Chondrocyte (in vitro differentiated cells): Measurements from ENCODE around the gene SMPDL3A. TPM values are rescaled to one million over a fixed set of nuclear protein-coding genes. Genes with fewer than 3 reads are reported as not detected.

Source experiments
- DNase-seq: peaks from one replicate; pipeline ENCODE4 v3.0.0; 2021; ENCODE audit warnings: mixed read lengths, low spot score
- H3K27ac Mint-ChIP-seq: one replicate; pipeline ENCODE4 v1.8.0; 2021; ENCODE audit warnings: mild to moderate bottlenecking, moderate library complexity, mixed read lengths; ENCODE audit not compliant: unreplicated experiment
- H3K27me3 Mint-ChIP-seq: 2 replicates; pipeline ENCODE4 v1.8.0; 2021; ENCODE audit warnings: low read depth, mixed read lengths
- H3K36me3 Mint-ChIP-seq: 2 replicates; pipeline ENCODE4 v1.8.0; 2021; ENCODE audit warnings: low read depth, mixed read lengths
- H3K4me1 Mint-ChIP-seq: 2 replicates; pipeline ENCODE4 v1.8.0; 2021; ENCODE audit warnings: low read depth, mild to moderate bottlenecking, mixed read lengths
- H3K4me3 Mint-ChIP-seq: one replicate; pipeline ENCODE4 v1.8.0; 2021; ENCODE audit warnings: mild to moderate bottlenecking, moderate library complexity, mixed read lengths; ENCODE audit not compliant: unreplicated experiment
- H3K9me3 Mint-ChIP-seq: 2 replicates; pipeline ENCODE4 v1.8.0; 2021; ENCODE audit warnings: low read depth, mixed read lengths
- total RNA-seq: library from RNA; stranded (reverse); gene quantifications from 3 replicates; pipeline ENCODE4 v1.2.1, GENCODE V29; 2021
- TF ChIP-seq, protein P1 (sequence below): fragments of 200-600 bp; sonication (generic); IDR thresholded peaks from 2 replicates; pipeline ENCODE4 v1.5.0; 2021; ENCODE audit warnings: antibody characterized with exemption, mild to moderate bottlenecking, moderate library complexity

The SMPDL3A gene
- total RNA-seq, 1 donor from 2014 or later = 8.7 TPM

DNA sequence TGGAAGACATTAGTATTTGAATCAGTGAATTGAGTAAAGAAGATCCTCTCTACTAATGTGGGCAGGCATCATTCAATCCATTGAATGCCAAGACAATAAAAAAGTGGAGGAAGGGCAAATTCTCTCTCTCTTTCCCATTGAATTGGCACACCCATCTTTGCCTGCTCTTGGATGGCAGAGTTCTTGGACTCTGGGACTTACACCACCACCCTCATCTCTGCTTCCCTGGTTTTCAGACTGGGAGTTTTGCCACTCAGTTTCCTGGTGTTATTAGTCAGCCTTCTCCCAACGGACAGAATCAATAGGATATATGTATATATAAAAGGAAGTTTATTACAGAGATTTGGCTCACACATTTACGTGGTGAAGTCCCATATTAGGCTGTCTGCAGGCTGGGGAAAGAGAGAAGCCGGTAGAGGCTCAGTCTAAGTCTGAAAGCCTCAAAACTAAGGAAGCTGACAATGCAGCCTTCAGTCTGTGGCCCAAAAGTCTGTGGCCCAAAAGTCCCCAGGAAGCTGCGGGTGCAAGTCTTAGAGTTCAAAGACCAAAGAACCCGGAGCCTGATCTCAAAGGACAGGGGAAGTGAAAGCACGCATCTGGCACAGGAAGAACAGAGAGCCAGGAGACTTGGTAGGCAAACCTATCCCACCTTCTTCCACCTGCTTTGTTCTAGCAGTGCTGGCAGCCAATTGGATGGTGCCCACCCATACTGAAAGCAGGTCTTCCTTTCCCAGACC is 64.4 kb downstream of the SMPDL3A start:
- TF ChIP-seq, protein P1, sequence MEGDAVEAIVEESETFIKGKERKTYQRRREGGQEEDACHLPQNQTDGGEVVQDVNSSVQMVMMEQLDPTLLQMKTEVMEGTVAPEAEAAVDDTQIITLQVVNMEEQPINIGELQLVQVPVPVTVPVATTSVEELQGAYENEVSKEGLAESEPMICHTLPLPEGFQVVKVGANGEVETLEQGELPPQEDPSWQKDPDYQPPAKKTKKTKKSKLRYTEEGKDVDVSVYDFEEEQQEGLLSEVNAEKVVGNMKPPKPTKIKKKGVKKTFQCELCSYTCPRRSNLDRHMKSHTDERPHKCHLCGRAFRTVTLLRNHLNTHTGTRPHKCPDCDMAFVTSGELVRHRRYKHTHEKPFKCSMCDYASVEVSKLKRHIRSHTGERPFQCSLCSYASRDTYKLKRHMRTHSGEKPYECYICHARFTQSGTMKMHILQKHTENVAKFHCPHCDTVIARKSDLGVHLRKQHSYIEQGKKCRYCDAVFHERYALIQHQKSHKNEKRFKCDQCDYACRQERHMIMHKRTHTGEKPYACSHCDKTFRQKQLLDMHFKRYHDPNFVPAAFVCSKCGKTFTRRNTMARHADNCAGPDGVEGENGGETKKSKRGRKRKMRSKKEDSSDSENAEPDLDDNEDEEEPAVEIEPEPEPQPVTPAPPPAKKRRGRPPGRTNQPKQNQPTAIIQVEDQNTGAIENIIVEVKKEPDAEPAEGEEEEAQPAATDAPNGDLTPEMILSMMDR = no peak
- Mint-ChIP-seq H3K4me1 (no peaks in the 10 kb centered on the region), H3K27ac (no peak overlapping the region), H3K27me3 (peaks cover 43% of the 10 kb centered on the region), H3K4me3 (no peak overlapping the region), H3K36me3 (no peaks in the 10 kb centered on the region), H3K9me3 (no peaks in the 10 kb centered on the region)
- no peak for DNase-seq

Other genes with a start within 250 kb of the SMPDL3A start
- 42.1 to 50.9 TPM (median 44.3 TPM) in 3 replicates for gene PKIB, start 178.9 kb upstream of the SMPDL3A start, total RNA-seq
- gene FABP7, start 9.5 kb upstream of the SMPDL3A start, total RNA-seq = not detected in 3 replicates
- gene CLVS2, start 207.0 kb downstream of the SMPDL3A start, total RNA-seq = not detected in 3 replicates